GM21526 (cell line): ENCODE measurements around the gene SMAD3.

Experiments used
- ATAC-seq: cut with Tn5 transposase; IDR thresholded peaks from one replicate; pipeline ENCODE4 v1.9.1; 2021; ENCODE audit warnings: moderate library complexity; ENCODE audit not compliant: unreplicated experiment, low FRiP score

The SMAD3 gene

DNA sequence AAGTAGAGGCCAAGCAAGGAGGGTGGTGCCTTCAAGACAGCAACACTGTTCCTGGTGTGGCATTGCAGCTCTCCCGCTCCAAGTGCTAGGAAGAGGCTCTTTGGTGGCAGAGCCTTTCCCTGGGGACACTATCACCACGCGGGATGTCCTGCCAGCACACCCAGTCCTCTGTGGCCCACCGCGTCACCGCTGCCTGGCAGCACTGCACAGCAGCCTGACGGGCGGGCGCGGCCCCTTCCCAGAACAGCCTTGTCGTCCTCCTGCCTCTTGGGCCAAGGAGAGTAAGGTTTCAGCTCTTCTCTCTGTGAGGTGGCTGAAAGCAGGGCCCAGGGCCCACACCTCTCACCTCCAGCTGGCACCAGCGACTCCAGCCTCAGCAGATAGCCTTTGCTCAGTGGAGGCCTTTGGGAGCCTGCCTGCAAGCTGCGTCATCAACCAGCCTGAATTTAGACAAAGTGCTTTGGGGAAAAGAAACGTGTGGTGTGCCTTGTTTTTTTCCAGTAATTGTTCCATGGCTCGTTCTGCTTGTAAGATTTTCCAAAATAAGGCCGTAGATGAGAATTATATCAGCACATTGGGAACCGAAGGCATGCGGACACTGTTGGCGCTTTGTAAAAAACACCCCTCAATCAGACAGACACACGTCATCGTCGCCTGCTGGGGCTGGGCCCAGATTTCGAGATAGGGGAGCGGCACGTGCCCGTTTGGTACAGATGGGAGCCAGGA, 124.1 kb downstream of the SMAD3 start:
- ATAC-seq, result no peak

DNA sequence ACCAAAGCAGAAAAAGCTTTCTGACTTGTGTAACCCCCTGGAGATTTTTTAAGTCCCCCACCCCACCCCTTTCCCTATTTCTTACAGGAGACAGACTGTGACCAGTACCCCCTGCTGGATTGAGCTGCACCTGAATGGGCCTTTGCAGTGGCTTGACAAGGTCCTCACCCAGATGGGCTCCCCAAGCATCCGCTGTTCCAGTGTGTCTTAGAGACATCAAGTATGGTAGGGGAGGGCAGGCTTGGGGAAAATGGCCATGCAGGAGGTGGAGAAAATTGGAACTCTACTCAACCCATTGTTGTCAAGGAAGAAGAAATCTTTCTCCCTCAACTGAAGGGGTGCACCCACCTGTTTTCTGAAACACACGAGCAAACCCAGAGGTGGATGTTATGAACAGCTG, 124.9 kb downstream of the SMAD3 start:
- no peak for ATAC-seq

DNA sequence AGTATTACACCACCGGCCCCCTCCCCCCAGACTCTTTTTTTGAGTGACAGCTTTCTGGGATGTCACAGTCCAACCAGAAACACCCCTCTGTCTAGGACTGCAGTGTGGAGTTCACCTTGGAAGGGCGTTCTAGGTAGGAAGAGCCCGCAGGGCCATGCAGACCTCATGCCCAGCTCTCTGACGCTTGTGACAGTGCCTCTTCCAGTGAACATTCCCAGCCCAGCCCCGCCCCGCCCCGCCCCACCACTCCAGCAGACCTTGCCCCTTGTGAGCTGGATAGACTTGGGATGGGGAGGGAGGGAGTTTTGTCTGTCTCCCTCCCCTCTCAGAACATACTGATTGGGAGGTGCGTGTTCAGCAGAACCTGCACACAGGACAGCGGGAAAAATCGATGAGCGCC, 125.4 kb downstream of the SMAD3 start:
- ATAC-seq, result no peak

DNA sequence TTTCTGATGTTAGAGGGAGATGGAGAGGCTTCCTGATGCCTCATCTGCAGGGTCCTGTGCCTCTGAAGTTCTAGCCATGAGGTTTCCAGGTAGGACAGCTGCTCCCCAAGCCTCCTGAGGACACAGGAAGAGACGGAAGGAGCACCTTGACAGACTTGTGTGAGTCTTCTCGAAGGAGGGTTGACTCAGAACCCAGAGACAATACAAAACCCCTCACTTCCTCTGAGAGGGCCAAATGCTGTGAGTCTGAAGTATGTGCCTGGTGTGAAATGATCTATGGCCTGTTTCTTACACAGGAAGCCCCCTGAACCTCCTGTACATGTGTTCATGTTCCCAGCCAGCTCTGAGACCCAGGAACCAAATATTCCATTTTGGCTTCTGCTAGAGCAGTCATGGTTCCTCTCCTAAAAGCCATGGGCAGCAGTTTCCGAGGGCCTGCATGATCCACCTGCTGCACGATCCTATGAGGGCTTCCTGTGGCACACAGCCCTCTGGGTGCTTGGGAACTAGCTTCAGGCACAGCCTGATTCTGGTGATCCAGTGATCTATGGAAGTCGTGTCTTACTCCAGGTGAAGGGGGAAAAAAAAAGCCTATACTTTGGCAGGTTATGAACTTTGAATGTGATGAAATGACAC, 126.9 kb downstream of the SMAD3 start:
- no peak for ATAC-seq

DNA sequence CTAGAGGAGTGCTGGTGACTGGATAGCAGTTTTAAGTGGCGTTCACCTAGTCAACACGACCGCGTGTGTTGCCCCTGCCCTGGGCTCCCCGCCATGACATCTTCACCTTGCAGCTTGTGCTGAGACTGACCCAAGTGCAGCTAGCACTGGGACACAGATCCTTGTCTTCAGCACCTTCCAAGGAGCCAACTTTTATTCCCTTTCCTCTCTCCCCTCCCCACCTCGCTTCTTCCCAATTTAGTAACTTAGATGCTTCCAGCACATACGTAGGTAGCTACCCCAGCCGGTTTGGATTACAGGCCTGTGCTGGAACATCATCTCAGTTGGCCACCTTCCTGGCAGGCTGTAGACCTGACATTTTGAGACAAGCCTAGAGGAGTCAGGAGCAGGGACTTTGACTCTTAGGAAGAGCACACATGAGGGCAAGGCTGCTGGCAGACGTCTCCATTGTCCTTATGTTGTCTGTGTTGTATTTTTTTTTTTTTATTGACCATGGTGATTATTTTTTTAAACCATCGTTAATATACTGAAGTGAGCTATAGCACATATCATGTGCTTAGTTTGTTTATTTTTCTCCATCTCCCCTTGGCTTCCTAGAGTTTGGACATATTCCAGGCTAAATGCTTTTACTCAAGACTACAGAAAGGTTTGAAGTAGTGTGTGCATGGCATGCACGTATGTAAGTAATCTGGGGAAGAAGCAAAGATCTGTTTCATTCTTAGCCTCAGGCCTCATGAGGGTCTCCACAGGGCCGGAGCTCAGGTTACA, 128.0 kb downstream of the SMAD3 start:
- no peak for ATAC-seq

DNA sequence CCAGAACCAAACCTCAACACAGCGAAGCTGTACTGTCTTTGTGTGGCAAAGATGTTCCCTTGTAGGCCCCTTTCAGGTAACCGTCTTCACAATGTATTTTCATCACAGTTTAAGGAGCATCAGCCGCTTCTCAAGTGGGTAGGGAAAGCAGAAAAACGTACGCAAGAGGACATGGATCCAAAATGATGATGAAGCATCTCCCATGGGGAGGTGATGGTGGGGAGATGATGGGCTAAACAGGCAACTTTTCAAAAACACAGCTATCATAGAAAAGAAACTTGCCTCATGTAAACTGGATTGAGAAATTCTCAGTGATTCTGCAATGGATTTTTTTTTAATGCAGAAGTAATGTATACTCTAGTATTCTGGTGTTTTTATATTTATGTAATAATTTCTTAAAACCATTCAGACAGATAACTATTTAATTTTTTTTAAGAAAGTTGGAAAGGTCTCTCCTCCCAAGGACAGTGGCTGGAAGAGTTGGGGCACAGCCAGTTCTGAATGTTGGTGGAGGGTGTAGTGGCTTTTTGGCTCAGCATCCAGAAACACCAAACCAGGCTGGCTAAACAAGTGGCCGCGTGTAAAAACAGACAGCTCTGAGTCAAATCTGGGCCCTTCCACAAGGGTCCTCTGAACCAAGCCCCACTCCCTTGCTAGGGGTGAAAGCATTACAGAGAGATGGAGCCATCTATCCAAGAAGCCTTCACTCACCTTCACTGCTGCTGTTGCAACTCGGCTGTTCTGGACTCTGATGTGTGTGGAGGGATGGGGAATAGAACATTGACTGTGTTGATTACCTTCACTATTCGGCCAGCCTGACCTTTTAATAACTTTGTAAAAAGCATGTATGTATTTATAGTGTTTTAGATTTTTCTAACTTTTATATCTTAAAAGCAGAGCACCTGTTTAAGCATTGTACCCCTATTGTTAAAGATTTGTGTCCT, 129.0 kb downstream of the SMAD3 start:
- no peak for ATAC-seq

DNA sequence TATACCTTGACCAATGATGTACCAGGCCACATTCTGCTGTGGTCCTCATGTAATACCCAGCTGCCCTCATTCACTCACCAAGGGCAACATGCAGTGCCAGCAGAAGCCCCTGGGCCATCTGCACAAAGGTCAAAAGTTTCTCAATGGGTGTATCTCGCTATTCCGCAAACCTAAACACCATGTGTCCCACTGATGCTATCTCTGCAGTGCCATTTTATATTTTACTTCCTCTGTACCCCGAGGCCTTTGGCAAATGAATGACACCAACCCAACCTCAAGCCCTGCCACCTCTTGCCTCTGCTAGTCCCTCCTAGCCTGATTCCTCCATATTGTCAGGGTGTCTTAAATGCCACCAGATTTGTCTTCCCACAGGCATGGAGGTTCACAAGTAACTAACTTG, 129.9 kb downstream of the SMAD3 start:
- ATAC-seq, result no peak

DNA sequence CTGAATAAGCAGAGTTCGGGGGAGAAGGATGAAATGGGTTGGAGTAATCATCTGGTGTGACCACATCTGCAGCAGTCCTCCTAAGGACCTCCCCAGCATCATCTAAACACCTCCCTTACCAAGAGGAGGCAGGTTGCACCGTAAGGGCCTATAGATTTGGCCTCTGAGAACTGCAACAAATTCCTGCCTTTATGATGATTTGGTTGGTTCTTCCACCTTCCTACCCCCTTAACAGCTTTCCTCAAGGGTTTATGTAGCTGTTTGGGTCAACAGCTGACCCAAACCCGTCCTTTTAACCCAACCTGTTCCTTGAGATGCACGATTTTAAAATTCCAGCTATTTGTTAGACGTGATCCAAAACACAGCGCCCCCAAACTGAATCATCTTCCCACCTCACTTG, 130.8 kb downstream of the SMAD3 start:
- ATAC-seq, result no peak

DNA sequence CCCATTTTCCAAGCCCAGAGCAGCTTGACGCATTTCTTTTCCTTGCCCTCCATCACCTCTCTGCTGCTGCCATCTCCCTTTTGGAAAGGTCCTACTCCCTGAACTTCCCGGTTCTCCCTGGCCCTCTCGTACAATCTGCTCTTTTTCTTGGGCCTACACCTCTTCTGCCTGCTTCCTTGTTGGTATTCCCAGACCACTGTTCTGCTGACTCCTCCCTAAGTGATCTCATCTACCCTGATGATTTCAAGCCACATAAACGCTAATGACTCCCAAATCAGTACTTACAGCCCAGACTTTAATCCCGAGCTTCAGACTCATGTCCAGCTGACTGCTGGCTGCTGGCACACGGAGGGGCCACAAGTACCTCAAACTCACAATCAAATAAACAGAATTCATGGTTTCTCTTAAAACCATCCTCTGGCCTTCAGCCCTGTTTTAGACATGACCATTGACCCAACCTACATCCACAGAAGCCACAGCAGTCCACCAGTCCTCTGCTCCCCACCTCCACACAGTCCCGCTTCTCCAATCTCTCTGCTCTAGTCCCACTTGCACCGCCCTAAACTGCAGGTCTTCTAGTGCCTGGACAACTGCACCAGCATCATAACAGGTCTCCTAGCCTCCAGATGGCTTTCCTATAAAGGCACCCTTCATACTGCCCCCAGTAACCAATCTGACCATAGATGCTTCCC, 131.4 kb downstream of the SMAD3 start:
- ATAC-seq, result no peak

DNA sequence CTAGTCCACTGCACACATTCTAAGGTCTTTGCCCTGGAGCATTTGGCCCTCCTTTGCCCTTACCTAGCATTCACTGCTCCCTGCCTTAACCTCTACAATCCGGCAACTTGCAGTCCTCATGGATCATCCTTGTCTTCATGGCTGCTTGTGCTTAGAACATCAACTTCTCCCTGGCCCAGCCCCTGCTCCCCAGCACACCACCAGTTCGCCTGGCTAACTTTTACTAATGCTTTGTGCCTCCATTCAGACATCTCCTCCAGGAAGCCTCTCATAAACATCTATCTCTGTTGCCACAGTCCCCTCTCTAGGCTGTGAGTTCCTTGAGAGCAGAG, 131.9 kb downstream of the SMAD3 start:
- ATAC-seq, result no peak

DNA sequence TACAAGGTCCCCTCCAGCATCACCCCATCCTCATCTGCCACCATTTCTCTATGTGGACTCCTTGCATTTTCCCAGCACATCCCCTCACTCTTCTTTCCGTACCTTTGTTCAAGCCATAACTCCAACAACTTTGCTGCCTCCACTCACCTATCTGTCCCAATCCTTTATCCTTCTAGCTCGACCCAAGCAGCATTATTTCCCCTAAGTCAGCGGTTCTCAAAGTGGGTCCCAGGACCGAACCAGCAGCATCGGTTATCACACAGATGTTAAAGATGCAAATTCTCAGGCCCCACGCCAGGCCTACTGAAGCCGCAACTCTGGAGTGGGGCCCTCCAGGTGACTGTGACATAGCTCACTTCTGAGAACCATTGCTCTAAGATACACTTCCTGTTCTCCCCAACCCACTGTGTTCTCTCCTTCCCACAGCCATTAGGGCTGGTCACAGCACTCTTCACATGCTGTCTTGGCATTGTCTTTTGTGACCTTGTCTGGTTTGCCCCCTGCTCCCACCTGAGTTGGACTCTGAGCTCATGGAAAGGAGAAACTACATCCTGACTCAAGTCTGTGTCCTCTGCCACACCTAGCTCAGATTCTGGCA, 132.9 kb downstream of the SMAD3 start:
- ATAC-seq, result no peak

DNA sequence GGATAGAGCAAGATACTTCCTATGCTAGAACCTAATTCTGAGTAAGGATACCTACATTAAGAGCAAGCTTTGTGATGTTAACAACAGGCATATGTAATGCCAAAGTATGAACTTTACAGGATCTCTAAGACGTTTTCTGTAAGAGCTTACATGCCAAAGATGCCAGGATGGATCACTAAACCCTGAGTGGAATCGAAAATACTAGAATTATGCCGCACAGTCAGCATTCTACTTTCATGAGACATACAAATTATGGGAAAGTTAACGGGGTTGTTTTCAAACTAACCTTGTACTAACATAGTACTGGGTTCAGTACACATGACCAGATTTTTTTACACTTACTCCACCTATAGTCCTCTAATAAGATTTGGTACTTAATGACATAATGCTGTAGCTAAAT, 134.0 kb downstream of the SMAD3 start:
- no peak for ATAC-seq

DNA sequence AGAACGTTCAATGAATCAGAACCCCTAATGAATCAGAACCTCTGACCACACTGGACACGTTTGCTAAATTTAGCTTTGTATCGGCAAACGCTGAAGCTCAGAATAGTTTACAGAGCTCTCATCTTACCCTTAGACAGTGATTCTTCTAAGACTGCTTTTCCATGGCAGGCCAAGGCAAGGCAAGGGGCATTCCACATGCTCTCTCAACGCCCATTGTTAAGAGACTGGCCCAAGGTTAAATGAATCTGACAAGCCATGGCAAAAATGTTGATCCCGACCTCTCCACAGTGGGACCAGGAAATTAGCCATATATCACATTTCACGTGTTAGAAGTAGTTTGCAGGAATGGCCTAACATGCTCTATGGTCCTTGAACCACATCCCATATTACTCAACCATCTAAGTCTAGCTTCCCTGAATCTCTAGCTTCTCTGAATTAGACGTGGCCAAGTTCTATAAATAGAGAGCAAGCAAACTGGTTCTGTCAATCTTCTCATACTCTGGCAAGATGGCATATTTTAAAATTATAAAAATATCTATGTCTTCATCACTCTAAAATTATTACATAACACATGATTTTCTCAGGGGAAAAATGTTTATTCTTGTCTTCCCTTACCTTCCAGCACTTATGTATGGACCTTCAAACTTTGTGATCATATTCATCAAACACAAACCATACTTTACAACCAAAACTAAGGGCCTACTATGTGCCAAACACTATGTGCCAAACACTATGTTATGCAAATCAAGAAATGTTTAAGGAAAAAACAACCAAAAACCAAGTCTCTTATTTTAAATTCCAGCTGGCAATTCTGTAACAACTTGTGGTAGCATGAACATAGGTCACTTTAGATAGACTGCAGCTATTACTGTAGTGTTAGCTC, 134.7 kb downstream of the SMAD3 start:
- no peak for ATAC-seq

DNA sequence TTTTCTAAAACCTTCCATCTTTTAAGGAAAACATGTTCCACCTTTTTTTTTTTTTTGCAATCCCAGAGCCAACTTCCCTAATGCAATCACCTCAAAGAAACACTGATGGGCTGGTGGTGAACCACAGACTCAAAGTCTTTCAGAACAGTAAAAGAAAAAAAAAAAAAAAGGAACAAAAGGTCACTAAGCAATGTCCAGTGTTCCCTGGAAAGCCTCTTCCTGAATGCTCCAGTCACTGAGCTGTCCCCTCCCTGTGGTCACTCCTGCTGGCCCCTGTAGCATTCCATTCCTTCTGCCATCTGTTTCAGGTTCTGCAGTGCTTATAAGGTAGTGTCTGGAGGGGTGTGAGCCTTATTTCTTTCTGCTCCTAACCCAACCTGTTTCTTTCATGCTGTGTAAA, 135.7 kb downstream of the SMAD3 start:
- no peak for ATAC-seq

DNA sequence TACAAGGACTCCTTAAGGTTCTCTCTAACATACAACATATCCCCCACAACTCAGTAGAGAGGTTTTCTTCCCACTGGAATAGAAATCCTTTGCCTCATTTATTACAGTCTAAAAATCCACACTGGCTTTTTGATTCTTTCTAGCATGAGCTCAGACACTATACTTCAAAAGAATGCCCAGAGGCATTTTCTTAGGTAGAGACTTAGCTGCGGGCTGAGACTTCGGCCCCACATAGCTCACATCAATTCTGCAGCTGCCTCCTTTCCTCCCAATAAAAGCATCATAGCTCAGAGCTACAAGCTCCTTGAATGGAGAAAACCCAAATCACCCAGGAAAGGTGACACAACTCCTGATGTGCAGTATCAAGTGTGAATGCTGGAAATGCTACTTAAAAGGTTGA, 136.7 kb downstream of the SMAD3 start:
- no peak for ATAC-seq

DNA sequence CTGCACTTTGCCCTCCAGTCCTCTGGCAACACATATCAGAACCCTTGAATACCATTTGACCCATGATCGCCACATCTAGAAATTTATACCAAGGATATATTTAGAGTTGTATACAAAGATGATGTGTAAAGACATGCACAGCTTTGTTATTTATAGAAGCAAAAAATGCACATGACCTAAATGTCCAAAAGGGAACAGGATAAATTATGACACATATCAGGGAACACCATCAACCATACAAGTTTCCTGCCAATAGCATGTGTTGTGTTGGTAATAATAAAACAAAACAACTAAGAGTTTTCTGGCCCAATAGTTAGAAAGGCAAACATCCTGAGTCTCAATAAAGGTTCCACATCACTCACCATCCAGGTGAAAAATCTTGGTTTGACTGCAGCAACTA, 137.6 kb downstream of the SMAD3 start:
- no peak for ATAC-seq

DNA sequence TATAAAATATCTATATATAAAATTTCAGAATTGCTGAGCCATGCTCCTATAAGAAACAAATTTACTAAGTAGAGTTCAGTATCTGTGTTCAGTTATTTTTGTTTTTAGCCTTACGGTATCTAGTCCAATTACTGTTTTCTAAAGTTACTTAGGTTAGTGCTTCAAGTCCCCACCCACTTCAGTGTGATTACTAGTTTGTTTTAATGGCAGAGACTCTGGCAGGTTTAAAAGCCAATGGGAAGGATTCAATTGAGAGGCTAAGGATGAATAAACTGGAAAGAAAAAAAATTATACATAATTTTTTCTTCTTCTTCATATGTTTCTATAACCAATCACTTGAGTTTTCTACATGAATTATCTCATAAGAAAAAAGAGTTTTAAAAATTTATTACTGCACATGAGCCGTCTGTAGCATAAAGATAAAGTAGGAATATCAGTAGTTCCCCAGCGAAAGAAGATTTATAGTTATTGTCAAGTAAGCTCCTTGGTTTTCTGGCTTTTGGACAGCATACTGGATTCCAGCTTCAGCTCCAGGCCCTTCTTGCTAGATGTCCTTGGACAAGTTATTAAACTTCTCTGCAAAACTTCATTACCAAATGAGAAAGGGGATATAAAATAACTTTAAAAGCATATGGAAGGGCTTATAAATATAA, 142.3 kb downstream of the SMAD3 start:
- no peak for ATAC-seq

DNA sequence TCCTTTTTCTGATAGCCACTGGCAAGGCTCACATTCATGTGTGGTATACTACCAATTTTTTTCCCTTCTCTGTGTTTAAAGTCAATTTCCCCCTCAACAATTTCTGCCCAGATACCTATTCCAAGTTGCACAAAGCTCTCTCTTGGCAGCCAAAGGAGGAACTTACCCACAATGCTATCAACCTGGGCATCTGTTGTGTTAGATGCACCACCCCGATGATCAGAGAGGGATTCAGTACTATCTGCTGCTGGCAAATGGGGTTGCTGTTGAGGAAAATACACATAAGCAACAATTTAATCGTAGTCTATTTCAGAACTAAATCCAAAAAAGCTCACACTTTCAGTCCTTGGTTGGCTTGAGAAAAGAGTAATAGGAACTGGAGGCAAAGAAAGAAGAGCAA, 143.0 kb downstream of the SMAD3 start:
- ATAC-seq, result no peak
